ENCODE data around the gene TMEM100. TPM values are rescaled to one million over a fixed set of nuclear protein-coding genes. Genes with fewer than 3 reads are reported as not detected.

The TMEM100 gene
- total RNA-seq, 1 donor from 2014 or later = 0.54 TPM

Other genes with a start within 250 kb of the TMEM100 start
- not detected in 2 replicates for gene SMIM36, start 211.4 kb downstream of the TMEM100 start, total RNA-seq
- 15.4 and 16.4 TPM in 2 replicates for gene PCTP, start 28.2 kb upstream of the TMEM100 start, total RNA-seq

Data from neural crest cell (in vitro differentiated cells).